ENCODE data around the gene NOP53. TPM values are rescaled to one million over a fixed set of nuclear protein-coding genes. Genes with fewer than 3 reads are reported as not detected.
A peak's percentile ranks its signal among the peaks of the same experiment; 100 is the strongest.

Gene NOP53
- total and polyA plus RNA-seq, 2 of the 8 experiments (the other 6 are each of a cell fraction or from before 2014, with no cell fraction given) = 107 to 245 TPM

DNA sequence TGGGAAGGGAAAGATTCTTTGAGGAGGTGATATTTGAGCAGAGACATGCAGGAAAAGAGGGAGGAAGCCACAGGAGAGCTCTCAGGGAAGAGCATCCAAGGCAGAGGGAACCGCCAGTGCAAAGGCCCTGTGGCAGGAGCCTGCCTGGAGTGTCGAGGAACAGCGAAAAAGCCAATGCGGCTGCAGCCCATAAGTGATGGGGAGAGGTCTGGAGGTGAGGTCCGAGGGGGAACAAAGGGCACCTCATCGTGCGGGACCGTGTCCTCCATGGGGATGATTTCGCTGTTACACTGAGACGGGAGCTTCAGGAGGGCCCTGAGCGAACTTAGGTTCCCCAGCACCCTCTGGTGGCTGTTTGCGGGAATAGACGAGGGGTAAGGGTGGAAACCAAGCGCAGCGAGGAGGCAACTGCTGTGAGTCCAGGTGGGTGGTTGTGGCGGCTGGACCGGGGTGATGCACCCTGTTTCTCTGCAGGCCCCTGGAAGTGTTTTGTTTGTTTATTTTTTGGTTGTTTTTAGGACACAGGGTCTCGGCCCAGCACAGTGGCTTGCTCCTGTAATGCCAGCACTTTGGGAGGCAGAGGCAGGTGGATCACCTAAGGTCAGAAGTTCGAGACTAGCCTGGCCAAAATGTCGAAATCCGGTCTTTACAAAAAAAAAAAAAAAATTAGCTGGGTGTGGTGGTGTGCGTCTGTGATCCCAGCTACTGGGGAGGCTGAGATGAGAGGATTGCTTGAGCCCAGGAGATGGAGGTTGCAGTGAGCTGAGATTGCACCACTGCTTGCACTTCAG lies 38.0 kb upstream of the NOP53 start:
- peaks cover 0 to 4% (median 0%) of the 10 kb centered on the region in 4 experiments; a peak in 4 of 8 replicates for H3K36me3 ChIP-seq (ENCODE audit: control insufficient read depth in 2 of 4, insufficient read depth in 4 of 4, low read length in 3 of 4)
- 0 out of 2 replicates have a peak overlapping the region, but pooled peaks have one; percentile 90 for H4K8ac ChIP-seq (ENCODE audit: extremely low read depth, insufficient read depth, low read length)
- no peak overlapping the region for H3K9ac ChIP-seq (replicated peaks in 1 of 4; ENCODE audit: extremely low read depth in 1 of 4, low read depth in 3 of 4, low read length in 3 of 4)
- H3K18ac ChIP-seq (ENCODE audit: extremely low read depth, low read length) = no peak overlapping the region
- H3K4ac ChIP-seq (replicated peaks; ENCODE audit: insufficient read length, low read depth, low read length) = no peak overlapping the region
- H2BK12ac ChIP-seq (ENCODE audit: low read depth, low read length) = no peak overlapping the region
- H3K27ac ChIP-seq (ENCODE audit: low read depth, low read length) = no peak overlapping the region
- no peaks in the 10 kb centered on the region for H3K4me1 ChIP-seq (replicated peaks in 1 of 4; ENCODE audit: control insufficient read depth in 3 of 4, insufficient read depth in 4 of 4, low read length in 3 of 4)
- no peak overlapping the region for H3K56ac ChIP-seq (replicated peaks; ENCODE audit: insufficient read length, low read depth, low read length)
- H2BK20ac ChIP-seq (ENCODE audit: low read length) = no peak overlapping the region
- peak overlapping the region in 1 of 2 experiments; percentile 36; a peak in 1 of 4 replicates for H3K4me2 ChIP-seq (ENCODE audit: insufficient read depth in 1 of 2, low read depth in 2 of 2, low read length in 2 of 2)
- no peak overlapping the region for H2BK120ac ChIP-seq (replicated peaks; ENCODE audit: low read depth, low read length)
- H2BK15ac ChIP-seq (ENCODE audit: low read length) = no peak overlapping the region
- FAIRE-seq (peak; percentile 83), DNase-seq (ENCODE audit: low read depth in 1 of 2, low spot score in 2 of 2) (peak in 1 of 2 experiments; percentile 94)
- H4K5ac ChIP-seq (ENCODE audit: insufficient read length, low read depth, low read length) = no peak overlapping the region
- no peaks in the 10 kb centered on the region for H3K27me3 ChIP-seq (replicated peaks in 1 of 4; ENCODE audit: control insufficient read depth in 3 of 4, extremely low read depth in 1 of 4, insufficient read depth in 3 of 4, low read length in 3 of 4)
- no peak overlapping the region for H4K91ac ChIP-seq (replicated peaks; ENCODE audit: insufficient read length, low read length)
- no peaks in the 10 kb centered on the region for H3K79me1 ChIP-seq (ENCODE audit: low read depth, low read length)
- no peaks in the 10 kb centered on the region for H3K79me2 ChIP-seq (ENCODE audit: control insufficient read depth in 1 of 2, insufficient read depth in 2 of 2, low read length in 2 of 2)
- 36% methylated on average over 22 of the region's 22 CpGs; no CpG with 5 or more reads in 1 of the 2 experiments for WGBS, 2 experiments (ENCODE audit: extremely low coverage in 1 of 2, insufficient coverage in 1 of 2, insufficient read length in 1 of 2, insufficient replicate concordance in 2 of 2, low coverage in 1 of 2, low lambda C conversion rate in 2 of 2, missing lambda C conversion rate in 1 of 2)
- no peaks in the 10 kb centered on the region for H3K9me3 ChIP-seq (ENCODE audit: insufficient read depth in 2 of 2, low read depth in 1 of 2, low read length in 1 of 2)
- H4K20me1 ChIP-seq (replicated peaks in 1 of 2; ENCODE audit: control insufficient read depth in 1 of 2, insufficient read depth in 2 of 2, low read length in 2 of 2) = no peaks in the 10 kb centered on the region
- no peaks in the 10 kb centered on the region for H3K23me2 ChIP-seq (ENCODE audit: low read depth, low read length)
- no peak overlapping the region for H3K23ac ChIP-seq (ENCODE audit: insufficient read length)
- ChIA-PET POLR2A (ENCODE audit: partially characterized antibody) (interaction anchor here (0.8 to 2.1 kb wide), 11 partner anchors 9 to 279 kb away, joined by 3 to 10 read pairs (median 4); partner anchors contain the start of gene SLC8A2), CTCF (ENCODE audit: partially characterized antibody) (interaction anchor here (0.6 to 24.9 kb wide), 50 partner anchors 8 to 1963 kb away, joined by 3 to 436 read pairs (median 4); partner anchors contain the start of genes KPTN and NOP53)
- H2AFZ ChIP-seq (ENCODE audit: low read length) = 0 out of 2 replicates have a peak overlapping the region, but pooled peaks have one; percentile 28
- no peak overlapping the region for H2BK5ac ChIP-seq (ENCODE audit: low read depth, low read length)
- H3K4me3 ChIP-seq (ENCODE audit: extremely low read depth in 1 of 4, insufficient read depth in 2 of 4, low read depth in 3 of 4, low read length in 4 of 4) = no peak overlapping the region
- H3K14ac ChIP-seq (ENCODE audit: insufficient read length) = no peak overlapping the region
- no peak overlapping the region; the same call in 1 of the 2 replicates for H2AK5ac ChIP-seq (ENCODE audit: low read depth, low read length)
- TF ChIP-seq, protein P1, sequence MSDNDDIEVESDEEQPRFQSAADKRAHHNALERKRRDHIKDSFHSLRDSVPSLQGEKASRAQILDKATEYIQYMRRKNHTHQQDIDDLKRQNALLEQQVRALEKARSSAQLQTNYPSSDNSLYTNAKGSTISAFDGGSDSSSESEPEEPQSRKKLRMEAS (IDR thresholded peaks at IDR 0.05) = peak; percentile 48
- TF ChIP-seq SUZ12 (IDR thresholded peaks at IDR 0.05; ENCODE audit: low read length) = no peak
- no peak for TF ChIP-seq POLR2AphosphoS5 (IDR thresholded peaks at IDR 0.05; ENCODE audit: low read depth, low read length)
- TF ChIP-seq SIN3A (conservative IDR thresholded peaks at IDR 0.05 in 1 of 2, IDR thresholded peaks at IDR 0.05 in 1 of 2; ENCODE audit: low read depth in 1 of 2, low read length in 2 of 2) = peak in 1 of 2 experiments; percentile 45; a peak in 1 of 4 replicates
- TF ChIP-seq SRF (IDR thresholded peaks at IDR 0.05; ENCODE audit: low read depth, low read length) = no peak
- no peak for TF ChIP-seq JUN (IDR thresholded peaks at IDR 0.05; ENCODE audit: low read depth, low read length)
